Measurements from ENCODE around the gene CACNA2D2. TPM values are rescaled to one million over a fixed set of nuclear protein-coding genes. Genes with fewer than 3 reads are reported as not detected.
"Not testable (repeated sequence)": the region's sequence is repeated elsewhere in the genome, so short reads cannot be mapped to it uniquely, and the experiment has no call there.

Gene CACNA2D2
- total RNA-seq, 1 donor from 2014 or later: 1.8 TPM

DNA sequence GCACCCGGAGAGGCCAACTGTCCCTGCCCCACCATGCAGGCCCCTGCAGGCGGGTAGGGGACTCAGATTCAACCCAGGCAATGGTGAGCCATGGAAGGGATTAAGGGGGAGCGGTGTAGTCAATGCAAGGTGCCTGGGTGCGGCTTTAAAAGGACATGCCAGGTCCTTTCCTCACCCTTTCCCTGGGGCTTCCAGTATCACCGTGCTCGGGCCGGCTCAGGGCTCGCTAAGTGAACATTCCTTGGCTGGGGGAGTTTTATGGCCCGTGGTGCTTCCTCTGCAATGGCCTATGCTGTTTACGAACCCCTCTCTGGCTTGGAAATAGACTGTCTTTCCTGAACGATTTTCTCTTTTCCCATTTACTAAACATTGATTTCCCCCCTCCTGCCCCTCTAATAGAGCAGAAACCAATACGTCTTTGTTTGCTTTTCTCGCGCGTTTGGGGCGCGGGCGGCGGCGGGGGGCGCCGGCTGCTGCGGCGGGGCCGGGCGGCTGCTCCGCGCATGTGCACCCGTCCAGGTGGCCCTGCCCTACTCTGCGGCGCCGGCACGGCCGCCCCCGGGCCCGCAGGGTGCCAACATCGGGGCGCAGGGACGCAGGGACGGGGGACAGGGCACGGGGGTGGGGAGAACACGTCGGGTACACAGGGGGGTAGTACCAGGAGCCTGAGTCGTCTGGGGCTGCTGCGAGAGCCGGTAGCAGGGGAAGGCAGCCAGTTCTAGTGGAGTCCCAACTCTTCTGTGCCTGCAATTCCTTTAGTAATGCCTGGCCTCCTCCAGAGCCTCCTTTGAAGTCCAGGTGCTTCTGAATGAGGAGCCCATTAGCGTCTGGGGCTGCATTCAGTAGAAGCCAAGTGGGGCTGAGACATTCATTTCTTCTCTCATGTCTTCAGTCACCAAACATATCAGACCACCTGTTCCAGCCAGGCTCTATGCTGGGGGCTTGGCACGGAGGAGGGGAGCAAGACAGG lies 26.9 kb upstream of the CACNA2D2 start:
- DNase-seq (ENCODE audit: low spot score): no peak

DNA sequence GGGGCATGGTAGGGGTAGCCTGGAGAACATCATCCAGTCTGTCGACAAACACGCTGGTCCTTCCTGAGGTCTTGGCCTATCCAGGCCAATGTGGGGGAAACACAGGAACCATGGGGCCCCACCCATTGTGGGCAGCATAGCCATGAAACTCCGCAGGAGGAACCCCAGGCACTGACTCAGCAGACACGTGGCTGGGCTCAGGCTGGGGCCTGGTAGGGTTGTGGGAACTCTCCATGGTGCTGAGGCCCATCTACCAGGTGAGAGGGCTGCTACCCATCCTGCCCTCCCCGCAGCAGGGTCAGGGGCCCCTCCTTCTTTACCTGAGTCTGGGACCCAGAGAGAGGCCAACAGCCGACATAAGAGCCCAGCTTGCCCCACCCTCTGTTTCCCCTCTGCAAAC lies 22.6 kb upstream of the CACNA2D2 start:
- peak; percentile 46 for DNase-seq (ENCODE audit: low spot score)

DNA sequence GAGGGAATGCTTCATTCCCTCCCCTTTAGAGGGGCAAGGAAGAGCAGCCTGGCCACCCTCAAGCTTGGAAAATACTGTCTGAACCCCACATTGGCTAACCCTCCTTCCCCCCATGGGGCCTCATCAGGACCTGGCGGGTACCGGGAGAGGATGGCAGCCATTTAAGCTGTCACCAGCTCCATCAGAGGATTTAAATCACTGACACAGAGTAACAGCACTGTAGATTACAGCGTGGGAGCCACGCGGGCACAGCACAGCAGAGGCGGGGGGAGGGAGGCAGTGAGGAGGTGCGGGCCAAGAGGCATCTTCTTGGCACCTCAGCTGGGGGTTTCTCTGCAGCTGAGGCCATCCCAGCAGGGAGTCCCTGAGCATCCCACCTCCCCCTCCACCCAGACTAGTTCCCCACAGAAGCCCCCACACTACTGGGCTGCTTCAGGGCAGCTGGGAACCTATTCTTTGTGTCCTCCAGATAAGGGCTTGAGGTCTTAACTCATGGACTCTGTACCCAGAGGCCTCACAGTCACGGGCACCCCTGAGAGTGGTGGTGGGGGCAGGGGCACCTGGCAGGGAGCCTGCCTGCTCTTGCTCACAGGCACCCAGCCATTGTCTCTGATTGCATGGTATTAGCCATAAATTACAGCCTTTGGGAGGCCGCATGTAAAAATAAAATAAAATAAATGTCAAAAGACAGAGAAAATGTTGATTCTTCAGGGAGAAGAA lies 21.9 kb upstream of the CACNA2D2 start:
- no peak for DNase-seq (ENCODE audit: low spot score)

- DNase-seq (ENCODE audit: low spot score): no peak
Measured at GRCh38 chr3:50524746-50525145, 21.3 kb upstream of the CACNA2D2 start.

DNA sequence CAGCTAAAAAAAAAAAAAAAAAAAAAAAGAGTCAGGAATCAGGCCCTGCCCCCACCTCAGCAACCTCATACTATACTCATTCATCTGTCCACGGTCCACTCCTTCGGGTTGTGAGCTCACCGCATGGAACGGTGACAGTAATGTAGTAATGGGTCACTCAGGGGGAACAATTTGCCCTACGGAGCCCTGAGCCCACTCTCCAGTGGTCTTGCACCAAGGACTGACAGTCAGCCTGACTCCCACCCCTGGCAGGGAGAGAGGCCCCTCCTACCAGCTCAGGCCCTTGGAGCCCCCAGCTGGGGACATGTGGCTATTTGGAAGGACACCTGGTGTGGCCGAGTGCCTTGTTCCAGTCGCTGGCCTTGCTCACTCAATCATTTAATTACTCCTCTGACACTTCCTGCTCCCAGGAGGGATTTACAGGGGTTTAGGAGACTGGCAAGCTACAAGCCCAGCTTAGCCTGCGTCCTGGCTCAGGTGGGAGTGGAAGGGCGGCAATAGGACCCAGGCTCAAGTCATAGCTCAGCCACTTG lies 19.9 kb upstream of the CACNA2D2 start:
- DNase-seq (ENCODE audit: low spot score): no peak

- no peak for DNase-seq (ENCODE audit: low spot score)
Measured at GRCh38 chr3:50521572-50521971, 18.1 kb upstream of the CACNA2D2 start.

- no peak for DNase-seq (ENCODE audit: low spot score)
Measured at GRCh38 chr3:50520849-50521248, 17.4 kb upstream of the CACNA2D2 start.

GRCh38 chr3:50519471-50520089 lies 16.1 kb upstream of the CACNA2D2 start:
- DNase-seq (ENCODE audit: low spot score): peak; percentile 57

DNA sequence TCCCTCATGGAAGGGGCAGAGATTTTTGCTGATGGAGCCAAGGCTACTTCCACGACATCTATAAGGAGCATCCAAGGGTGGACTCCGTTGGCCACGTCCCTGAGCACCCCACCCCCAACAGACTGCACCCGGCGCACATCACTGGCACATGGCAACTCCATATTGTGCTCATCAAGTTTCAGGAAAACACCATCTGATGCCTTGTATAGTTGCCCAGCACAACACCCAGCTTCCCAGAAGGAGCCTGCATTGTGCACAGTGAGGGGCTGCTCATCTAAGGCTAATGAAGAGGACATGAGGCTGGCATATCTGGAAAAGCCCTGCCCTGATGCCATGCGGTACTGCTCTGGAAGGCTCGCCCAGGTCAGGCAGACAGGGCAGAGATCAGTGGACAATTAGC lies 15.0 kb upstream of the CACNA2D2 start:
- DNase-seq (ENCODE audit: low spot score): no peak

GRCh38 chr3:50517721-50518206 lies 14.3 kb upstream of the CACNA2D2 start:
- no peak for DNase-seq (ENCODE audit: low spot score)

- no peak for DNase-seq (ENCODE audit: low spot score)
Measured at GRCh38 chr3:50516440-50516871, 13.0 kb upstream of the CACNA2D2 start.

- no peak for DNase-seq (ENCODE audit: low spot score)
Measured at GRCh38 chr3:50515565-50516439, 12.4 kb upstream of the CACNA2D2 start.

DNA sequence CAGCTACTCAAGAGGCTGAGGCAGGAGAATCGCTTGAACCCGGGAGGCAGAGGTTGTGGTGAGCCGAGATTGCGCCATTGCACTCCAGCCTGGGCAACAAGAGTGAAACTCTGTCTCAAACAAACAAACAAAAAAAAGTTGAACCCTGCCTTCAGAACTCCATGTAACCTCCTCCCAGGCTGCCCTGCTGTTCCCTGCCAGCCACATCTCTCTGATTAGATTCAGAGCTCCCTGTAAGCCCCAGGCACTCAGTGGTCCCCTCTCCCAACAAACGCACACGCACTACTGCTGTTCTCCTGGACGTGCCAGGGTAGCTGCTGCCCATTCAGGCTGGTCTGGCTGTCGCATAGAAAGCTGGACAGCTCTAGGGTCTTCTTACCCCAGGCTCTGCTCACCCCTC lies 9.5 kb upstream of the CACNA2D2 start:
- not testable (repeated sequence) for DNase-seq (ENCODE audit: low spot score)

GRCh38 chr3:50512131-50512530 lies 8.7 kb upstream of the CACNA2D2 start:
- no peak for DNase-seq (ENCODE audit: low spot score)

DNA sequence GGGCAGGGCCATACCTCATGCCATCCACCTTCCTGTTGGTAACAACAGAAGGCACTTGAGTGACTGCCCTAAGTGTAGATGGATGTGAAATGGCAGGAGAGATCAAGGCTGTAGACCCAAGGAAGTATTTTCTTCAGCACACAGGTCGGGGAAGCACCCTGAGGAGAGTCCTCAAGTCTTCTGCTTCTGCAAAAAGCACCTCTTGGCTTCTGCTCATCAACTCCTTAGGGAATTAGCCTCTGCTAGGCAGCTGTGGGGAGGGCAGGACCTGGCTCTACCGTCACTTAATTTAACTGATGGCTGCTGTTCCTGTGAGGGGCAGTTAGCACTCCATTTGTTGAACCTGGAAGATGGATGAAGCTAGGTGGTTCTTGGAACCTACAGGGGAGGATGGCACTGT lies 6.9 kb upstream of the CACNA2D2 start:
- DNase-seq (ENCODE audit: low spot score): no peak

DNA sequence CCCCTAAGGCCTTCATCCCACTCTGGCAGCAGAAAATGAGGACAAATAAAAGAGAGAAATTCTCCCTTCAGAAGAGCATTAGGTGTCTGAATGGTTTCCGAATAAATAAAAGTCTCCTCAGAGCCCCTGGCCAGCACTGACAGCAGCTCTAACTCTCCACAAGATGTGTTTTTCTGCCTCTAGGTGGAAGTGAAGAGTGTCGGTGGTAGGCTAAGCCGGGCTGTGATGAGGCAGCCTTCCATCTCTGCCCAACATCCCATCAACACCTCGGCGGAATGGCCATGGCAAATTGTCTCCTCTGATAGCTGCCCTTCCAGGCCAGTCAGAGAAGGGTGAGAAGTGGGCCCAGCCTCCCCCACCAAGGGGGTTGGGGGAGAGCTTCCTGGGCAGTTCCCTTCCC lies 6.3 kb upstream of the CACNA2D2 start:
- no peak for DNase-seq (ENCODE audit: low spot score)

GRCh38 chr3:50508821-50509220 lies 5.4 kb upstream of the CACNA2D2 start:
- no peak for DNase-seq (ENCODE audit: low spot score)

GRCh38 chr3:50506169-50506568 lies 2.7 kb upstream of the CACNA2D2 start:
- DNase-seq (ENCODE audit: low spot score): no peak

DNA sequence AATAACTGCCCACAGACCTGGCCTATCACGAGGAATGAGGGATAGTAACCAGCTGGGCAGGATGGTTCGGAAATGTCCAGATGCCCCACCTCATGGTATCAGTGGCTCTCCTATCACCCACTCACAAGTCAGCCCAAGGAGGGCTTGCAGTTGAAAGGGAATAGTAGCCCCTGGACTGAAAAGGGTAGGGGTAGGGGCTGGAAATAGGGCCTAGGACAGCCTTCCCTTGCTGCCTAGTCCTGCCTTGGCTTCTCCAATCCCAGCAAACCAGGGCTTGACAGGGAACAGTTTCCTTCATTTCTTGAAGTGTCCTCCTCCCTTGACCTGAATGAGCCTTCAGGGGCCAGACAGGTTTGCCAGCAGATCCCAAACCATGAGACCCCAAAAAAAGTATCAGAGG lies 1.2 kb upstream of the CACNA2D2 start:
- no peak for DNase-seq (ENCODE audit: low spot score)

GRCh38 chr3:50502584-50503423 lies 630 bp downstream of the CACNA2D2 start:
- DNase-seq (ENCODE audit: low spot score): no peak

All from mucosa of gallbladder (tissue), 1 donor.